ENCODE results near the gene SLC34A1. TPM values are rescaled to one million over a fixed set of nuclear protein-coding genes. Genes with fewer than 3 reads are reported as not detected.

The SLC34A1 gene
- total and polyA plus RNA-seq, 11 donors = not detected

GRCh38 chr5:177376107-177376506, 8.1 kb upstream of the SLC34A1 start:
- WGBS, 4 donors = 85 to 88% (median 85%) methylated on average over 11 of the region's 11 CpGs
- Histone ChIP-seq H3K9me3 (no peaks in the 10 kb centered on the region), H3K4me1 (peaks cover 0 to 15% (median 0%) of the 10 kb centered on the region in 12 donors), H3K36me3 (no peaks in the 10 kb centered on the region), H3K27ac (no peak overlapping the region), H3K4me3 (no peak overlapping the region), H3K27me3 (peaks cover 0 to 6% (median 0%) of the 10 kb centered on the region in 9 donors)
- ATAC-seq (no peak), DNase-seq (no peak)
- intact Hi-C loops (cut with DNase I) = no loop called here
- no peak for TF ChIP-seq POLR2A (IDR thresholded peaks at IDR 0.05)
- TF ChIP-seq CTCF (IDR thresholded peaks at IDR 0.05) = no peak

GRCh38 chr5:177377851-177378776, 6.1 kb upstream of the SLC34A1 start:
- no peaks in the 10 kb centered on the region for H3K36me3 ChIP-seq
- H3K27ac ChIP-seq = no peak overlapping the region
- H3K4me1 ChIP-seq = no peaks in the 10 kb centered on the region
- TF ChIP-seq CTCF (IDR thresholded peaks at IDR 0.05) (no peak), POLR2A (IDR thresholded peaks at IDR 0.05) (no peak)
- no peak overlapping the region for H3K4me3 ChIP-seq
- intact Hi-C loops (cut with DNase I) = no loop called here
- 85 to 93% (median 88%) methylated on average over 7 to 8 of the region's 8 CpGs for WGBS, 4 donors
- H3K27me3 ChIP-seq = peaks cover 0 to 14% (median 0%) of the 10 kb centered on the region in 9 donors
- ATAC-seq (no peak), DNase-seq (no peak)
- H3K9me3 ChIP-seq = no peaks in the 10 kb centered on the region

GRCh38 chr5:177378884-177379883, 5.0 kb upstream of the SLC34A1 start:
- no peak for TF ChIP-seq CTCF (IDR thresholded peaks at IDR 0.05)
- no peak for TF ChIP-seq POLR2A (IDR thresholded peaks at IDR 0.05)
- H3K4me1 ChIP-seq = no peaks in the 10 kb centered on the region
- H3K36me3 ChIP-seq = no peaks in the 10 kb centered on the region
- 82 to 86% (median 84%) methylated on average over 15 of the region's 15 CpGs for WGBS, 4 donors
- peaks cover 0 to 14% (median 0%) of the 10 kb centered on the region in 9 donors for H3K27me3 ChIP-seq
- no peaks in the 10 kb centered on the region for H3K9me3 ChIP-seq
- no peak overlapping the region for H3K4me3 ChIP-seq
- ATAC-seq = no peak
- no peak for DNase-seq
- H3K27ac ChIP-seq = no peak overlapping the region
- intact Hi-C loops (cut with DNase I) = no loop called here

- ATAC-seq (no peak), DNase-seq (no peak)
- Histone ChIP-seq H3K27me3 (peaks cover 0 to 18% (median 0%) of the 10 kb centered on the region in 9 donors), H3K4me1 (no peaks in the 10 kb centered on the region), H3K4me3 (no peak overlapping the region), H3K27ac (no peak overlapping the region), H3K9me3 (no peaks in the 10 kb centered on the region), H3K36me3 (no peaks in the 10 kb centered on the region)
- intact Hi-C loops (cut with DNase I) = loop anchor here in 2 of 10 donors (5.0 to 10.0 kb wide), 3 partner anchors 63 to 266 kb away; partner anchors contain the start of gene MXD3 (in 1 of the 2)
- no peak for TF ChIP-seq POLR2A (IDR thresholded peaks at IDR 0.05)
- no peak for TF ChIP-seq CTCF (IDR thresholded peaks at IDR 0.05)
- 86 to 96% (median 89%) methylated on average over 6 of the region's 6 CpGs for WGBS, 4 donors
Measured at GRCh38 chr5:177380805-177381126, 3.5 kb upstream of the SLC34A1 start.
